ENCODE measurements around the gene GGCT.

GGCT gene

GRCh38 chr7:30462179-30462578 is 42.5 kb downstream of the GGCT start:
- DNase-seq (ENCODE audit: low spot score) = no peak

- DNase-seq (ENCODE audit: low spot score) = no peak
Measured at GRCh38 chr7:30460246-30460633, 44.4 kb downstream of the GGCT start.

- DNase-seq (ENCODE audit: low spot score) = no peak
Measured at GRCh38 chr7:30459591-30460245, 44.9 kb downstream of the GGCT start.

- DNase-seq (ENCODE audit: low spot score) = no peak
Measured at GRCh38 chr7:30458311-30458710, 46.3 kb downstream of the GGCT start.

- no peak for DNase-seq (ENCODE audit: low spot score)
Measured at GRCh38 chr7:30453921-30454320, 50.7 kb downstream of the GGCT start.

- no peak for DNase-seq (ENCODE audit: low spot score)
Measured at GRCh38 chr7:30453016-30453415, 51.6 kb downstream of the GGCT start.

GRCh38 chr7:30452280-30452930 is 52.2 kb downstream of the GGCT start:
- DNase-seq (ENCODE audit: low spot score) = no peak

- no peak for DNase-seq (ENCODE audit: low spot score)
Measured at GRCh38 chr7:30451539-30452279, 52.9 kb downstream of the GGCT start.

- DNase-seq (ENCODE audit: low spot score) = no peak
Measured at GRCh38 chr7:30450983-30451497, 53.6 kb downstream of the GGCT start.

GRCh38 chr7:30450240-30450982 is 54.2 kb downstream of the GGCT start:
- no peak for DNase-seq (ENCODE audit: low spot score)

- no peak for DNase-seq (ENCODE audit: low spot score)
Measured at GRCh38 chr7:30448461-30449189, 56.0 kb downstream of the GGCT start.

GRCh38 chr7:30447466-30447865 is 57.2 kb downstream of the GGCT start:
- no peak for DNase-seq (ENCODE audit: low spot score)

Data from HuH-7.5 (cell line).